Transverse colon (tissue), 4 donors: ENCODE data around the gene BPHL.

Experiments
- CTCF ChIP-seq, 5 experiments: fragments of 200-600 bp in 3 of 5; fragments of 450-650 bp in 2 of 5; sonication (generic) in 3 of 5; IDR thresholded peaks; 1 replicate in 2 of 5; 2 replicates in 3 of 5; pipeline ENCODE4 v1.5.1; 2016 to 2017; ENCODE audit warnings: antibody characterized with exemption in 5 of 5, inconsistent platforms in 3 of 5, mild to moderate bottlenecking in 2 of 5, moderate library complexity in 1 of 5
- EP300 ChIP-seq: sonication (generic); formaldehyde crosslinking; IDR thresholded peaks from one replicate; pipeline ENCODE4 v1.6.1; 2017; ENCODE audit warnings: antibody characterized with exemption, low read depth
- POLR2A ChIP-seq: fragments of 450-650 bp; IDR thresholded peaks from one replicate; pipeline ENCODE4 v1.6.1; 2016; ENCODE audit warnings: antibody characterized with exemption, mild to moderate bottlenecking, moderate library complexity
- POLR2AphosphoS5 ChIP-seq, 3 donors: sonication (generic); formaldehyde crosslinking; IDR thresholded peaks; one replicate each; pipeline ENCODE4 v1.6.1; 2016; ENCODE audit warnings: antibody characterized with exemption in 3 of 3

GRCh38 chr6:3162067-3162497 is 43.6 kb downstream of the BPHL start:
- no peak for TF ChIP-seq CTCF (IDR thresholded peaks at IDR 0.05)
- no peak for TF ChIP-seq POLR2AphosphoS5 (IDR thresholded peaks at IDR 0.05)
- no peak for TF ChIP-seq POLR2A
- no peak for TF ChIP-seq EP300
